Prostate gland (tissue), 2 donors: ENCODE measurements around the gene PTPN13. TPM values are rescaled to one million over a fixed set of nuclear protein-coding genes. Genes with fewer than 3 reads are reported as not detected.

Experiments used
- DNase-seq: peaks from one replicate; pipeline ENCODE4 v3.0.0-alpha.2; 2019; ENCODE audit warnings: low spot score
- H3K27ac ChIP-seq, 2 donors: fragments of 200-600 bp; sonication (generic); 2 replicates each; pipeline ENCODE4 v1.5.1; 2017 to 2019
- H3K27me3 ChIP-seq: fragments of 200-600 bp; sonication (generic); replicated peaks from 2 replicates; pipeline ENCODE4 v1.5.1; 2019; ENCODE audit not compliant: insufficient read depth
- H3K36me3 ChIP-seq, 2 donors: fragments of 200-600 bp; sonication (generic); 1 replicate in 1 of 2; 2 replicates in 1 of 2; pipeline versions ENCODE4 v1.5.1 to v1.8.1; 2017 to 2019
- H3K4me1 ChIP-seq: fragments of 200-600 bp; sonication (generic); replicated peaks from 2 replicates; pipeline ENCODE4 v1.5.1; 2019
- H3K4me3 ChIP-seq, 2 donors: fragments of 200-600 bp; sonication (generic); 2 replicates each; pipeline ENCODE4 v1.5.1; 2017 to 2019
- H3K9me3 ChIP-seq: fragments of 200-600 bp; sonication (generic); 2 replicates; pipeline ENCODE4 v1.5.1; 2017
- CTCF ChIP-seq, 4 experiments: fragments of 200-600 bp in 2 of 4; fragments of 450-650 bp in 2 of 4; sonication (generic) in 2 of 4; IDR thresholded peaks; 1 replicate in 3 of 4; 2 replicates in 1 of 4; pipeline ENCODE4 v1.5.1; 2016 to 2019; ENCODE audit warnings: antibody characterized with exemption in 4 of 4, mild to moderate bottlenecking in 2 of 4, moderate library complexity in 2 of 4
- POLR2A ChIP-seq: fragments of 450-650 bp; IDR thresholded peaks from one replicate; pipeline ENCODE4 v1.6.1; 2016; ENCODE audit warnings: antibody characterized with exemption, mild to moderate bottlenecking
- POLR2AphosphoS5 ChIP-seq: sonication (generic); formaldehyde crosslinking; IDR thresholded peaks from one replicate; pipeline ENCODE4 v1.6.1; 2017; ENCODE audit warnings: antibody characterized with exemption
- WGBS: methylation state at CpG from one replicate; pipeline ENCODE4 v1.1.5; 2018; 5-methylcytosine and 5-hydroxymethylcytosine counted together
- intact Hi-C: fragments of 100-400 bp; cut with DNase I; formaldehyde crosslinking; loops from one replicate; pipeline ENCODE4 v1.14.2; 2022
- total RNA-seq, 2 donors: library from RNA; depleted of rRNA; stranded (reverse); fragments of >200 nt; gene quantifications; one replicate each; pipeline ENCODE4 v1.1.0, GENCODE V29; 2016

PTPN13 gene
- total RNA-seq, 2 donors from 2014 or later = 24.6 to 61.2 TPM

GRCh38 chr4:86595426-86595805 is 1.3 kb downstream of the PTPN13 start:
- 6% methylated on average over 9 of the region's 9 CpGs for WGBS
- no peaks in the 10 kb centered on the region for H3K27me3 ChIP-seq
- no peaks in the 10 kb centered on the region for H3K4me1 ChIP-seq
- peak; percentile 23 for DNase-seq
- H3K4me3 ChIP-seq = peak overlapping the region; percentile 75 to 78
- no peaks in the 10 kb centered on the region for H3K36me3 ChIP-seq
- intact Hi-C loops = loop anchor here (2.0 kb wide), 1 partner anchor 297 kb away; the partner anchor contains the start of gene C4orf36
- TF ChIP-seq POLR2AphosphoS5 (no peak), CTCF (IDR thresholded peaks at IDR 0.05) (no peak), POLR2A (no peak)
- H3K27ac ChIP-seq = peak overlapping the region; percentile 85 to 86
- no peaks in the 10 kb centered on the region for H3K9me3 ChIP-seq

- no peaks in the 10 kb centered on the region for H3K4me1 ChIP-seq
- H3K9me3 ChIP-seq = no peaks in the 10 kb centered on the region
- TF ChIP-seq POLR2AphosphoS5 = no peak
- TF ChIP-seq CTCF (IDR thresholded peaks at IDR 0.05) = no peak
- TF ChIP-seq POLR2A = no peak
- no peak for DNase-seq
- WGBS = 35% methylated on average over 2 of the region's 2 CpGs
- H3K27me3 ChIP-seq = no peaks in the 10 kb centered on the region
- no peaks in the 10 kb centered on the region for H3K36me3 ChIP-seq
- H3K27ac ChIP-seq = peak overlapping the region; percentile 34 to 86
- intact Hi-C loops = no loop called here
- H3K4me3 ChIP-seq = no peak overlapping the region
These were observed 2.7 kb downstream of the PTPN13 start for GRCh38 chr4:86596807-86597206.

GRCh38 chr4:86600007-86600653 is 6.0 kb downstream of the PTPN13 start:
- Histone ChIP-seq H3K36me3 (no peaks in the 10 kb centered on the region), H3K9me3 (no peaks in the 10 kb centered on the region), H3K27me3 (no peaks in the 10 kb centered on the region), H3K4me3 (no peak overlapping the region), H3K27ac (no peak overlapping the region), H3K4me1 (no peaks in the 10 kb centered on the region)
- TF ChIP-seq POLR2AphosphoS5 = no peak
- no peak for TF ChIP-seq CTCF (IDR thresholded peaks at IDR 0.05)
- no peak for TF ChIP-seq POLR2A
- intact Hi-C loops = no loop called here
- DNase-seq = no peak
- WGBS = 65% methylated on average over 1 of the region's 1 CpG

- DNase-seq = no peak
- intact Hi-C loops = no loop called here
- no peak for TF ChIP-seq CTCF (IDR thresholded peaks at IDR 0.05)
- Histone ChIP-seq H3K27me3 (no peaks in the 10 kb centered on the region), H3K27ac (no peak overlapping the region), H3K36me3 (no peaks in the 10 kb centered on the region), H3K9me3 (no peaks in the 10 kb centered on the region), H3K4me1 (no peaks in the 10 kb centered on the region), H3K4me3 (no peak overlapping the region)
- 93% methylated on average over 1 of the region's 1 CpG for WGBS
These were observed 9.3 kb downstream of the PTPN13 start for GRCh38 chr4:86603311-86603885.

GRCh38 chr4:86606809-86607208 is 12.7 kb downstream of the PTPN13 start:
- DNase-seq = no peak
- Histone ChIP-seq H3K27ac (no peak overlapping the region), H3K9me3 (no peaks in the 10 kb centered on the region), H3K36me3 (no peaks in the 10 kb centered on the region), H3K4me3 (no peak overlapping the region), H3K27me3 (no peaks in the 10 kb centered on the region), H3K4me1 (no peaks in the 10 kb centered on the region)
- no peak for TF ChIP-seq CTCF (IDR thresholded peaks at IDR 0.05)
- TF ChIP-seq POLR2A = no peak
- no peak for TF ChIP-seq POLR2AphosphoS5
- intact Hi-C loops = no loop called here
